Hypothalamus (tissue), 51 donors: ENCODE data around the gene NUP88.

Experiments used
- DNase-seq, 51 donors: peaks; one replicate each; lab custom pipeline; 2025; lab: John Stamatoyannopoulos, UW

Gene NUP88

DNA sequence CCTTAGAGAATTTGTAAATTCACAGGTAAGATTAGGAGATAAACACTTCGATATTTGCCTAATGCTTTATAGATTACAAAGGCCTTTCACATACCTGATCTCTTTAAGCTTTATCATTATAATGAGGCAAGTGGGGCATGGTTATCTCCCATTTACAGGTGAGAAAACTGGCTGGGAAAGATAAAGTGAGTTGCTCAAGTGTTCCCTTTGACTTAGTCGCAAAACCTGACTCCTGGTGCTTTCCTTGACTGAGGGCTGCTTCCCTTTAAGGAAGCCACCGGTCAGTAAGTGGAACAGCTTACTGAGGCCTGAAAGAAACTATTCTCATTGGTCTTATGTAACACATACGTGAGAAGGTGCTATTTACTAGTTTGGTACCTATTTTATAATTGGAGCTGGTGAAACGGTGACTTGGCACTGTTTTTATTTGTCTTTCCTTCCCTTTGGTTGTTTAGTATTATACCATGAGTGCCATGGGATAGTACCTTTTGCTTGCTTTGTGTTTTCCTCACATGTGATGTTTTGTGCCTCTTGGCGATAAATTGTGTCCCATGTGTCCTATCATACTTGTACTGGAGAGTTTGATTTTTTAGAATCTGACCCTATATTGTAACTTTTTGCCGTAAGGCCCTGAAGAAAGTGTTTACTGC lies 57.2 kb downstream of the NUP88 start:
- no peak for DNase-seq

DNA sequence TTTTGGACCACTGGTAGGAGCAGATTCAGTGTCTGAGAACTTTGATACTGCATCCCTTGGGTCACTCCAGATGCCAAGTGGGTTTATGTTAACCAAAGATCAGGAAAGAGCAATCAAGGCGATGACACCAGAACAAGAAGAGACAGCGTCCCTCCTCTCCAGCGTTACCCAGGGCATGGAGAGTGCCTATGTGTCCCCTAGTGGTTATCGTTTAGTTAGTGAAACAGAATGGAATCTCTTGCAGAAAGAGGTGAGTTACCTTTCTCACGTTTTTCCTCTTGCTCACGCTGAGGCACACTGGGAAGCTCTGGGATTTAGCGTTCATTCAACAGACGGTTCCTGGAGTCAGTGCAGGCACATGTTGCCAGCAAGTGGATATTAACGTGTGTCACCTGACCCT lies 58.0 kb downstream of the NUP88 start:
- DNase-seq: no peak

DNA sequence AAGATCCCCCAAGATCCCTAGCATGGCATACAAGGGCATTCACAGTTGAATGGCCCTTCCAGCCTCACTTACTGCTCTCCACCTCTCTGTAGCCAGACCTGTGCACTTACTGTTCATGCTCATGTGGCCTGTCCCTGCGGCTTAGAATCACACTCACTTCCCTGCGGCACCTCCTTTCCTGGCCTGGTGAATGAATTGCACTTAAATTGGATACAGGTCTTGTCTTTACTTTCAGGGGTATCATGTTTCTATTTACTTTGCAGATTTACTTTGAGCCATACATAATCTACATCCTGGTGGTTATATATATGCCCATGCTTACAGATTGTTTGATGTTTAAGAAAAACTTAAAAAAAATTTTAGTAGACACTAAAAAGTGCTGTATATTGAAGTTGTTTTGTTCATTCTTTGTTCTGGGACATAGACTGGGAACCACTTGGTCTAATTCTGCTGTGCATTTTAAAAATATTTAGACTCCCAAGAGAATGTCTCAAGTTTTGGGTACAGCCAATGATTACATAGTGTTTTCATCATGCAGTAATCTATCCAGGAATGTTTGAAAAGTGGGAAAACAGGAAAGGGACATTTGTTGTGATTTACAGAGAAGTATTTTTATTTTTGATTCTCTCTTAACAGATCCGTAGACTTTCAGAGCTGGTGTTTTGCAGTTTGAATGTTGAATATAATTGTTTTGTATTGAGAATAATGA lies 63.9 kb downstream of the NUP88 start:
- no peak for DNase-seq

DNA sequence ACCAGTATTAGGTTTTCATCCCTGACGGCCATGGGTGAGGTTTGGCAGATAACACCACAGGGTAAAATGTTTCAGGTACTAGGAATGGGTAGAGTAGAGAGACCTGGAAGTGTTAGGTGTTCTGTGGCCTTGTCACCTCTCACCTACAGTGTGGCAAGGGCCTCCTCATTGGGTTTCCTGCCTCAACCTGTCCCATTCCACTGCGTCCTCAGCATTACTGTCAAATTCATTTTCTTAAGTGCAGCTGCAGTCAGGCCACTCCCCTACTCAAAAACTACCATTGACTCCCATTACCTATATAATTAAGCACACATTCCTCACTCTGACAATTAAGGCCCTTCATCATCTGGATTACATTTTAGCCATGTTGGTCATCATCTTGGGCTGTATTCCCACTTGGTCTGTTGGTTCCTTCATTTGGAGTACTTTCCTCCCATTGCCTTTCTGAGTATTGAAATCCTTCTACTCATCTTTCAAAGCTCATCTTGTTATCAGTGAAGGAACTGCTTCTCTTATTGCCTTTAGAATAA lies 64.5 kb downstream of the NUP88 start:
- DNase-seq: no peak

DNA sequence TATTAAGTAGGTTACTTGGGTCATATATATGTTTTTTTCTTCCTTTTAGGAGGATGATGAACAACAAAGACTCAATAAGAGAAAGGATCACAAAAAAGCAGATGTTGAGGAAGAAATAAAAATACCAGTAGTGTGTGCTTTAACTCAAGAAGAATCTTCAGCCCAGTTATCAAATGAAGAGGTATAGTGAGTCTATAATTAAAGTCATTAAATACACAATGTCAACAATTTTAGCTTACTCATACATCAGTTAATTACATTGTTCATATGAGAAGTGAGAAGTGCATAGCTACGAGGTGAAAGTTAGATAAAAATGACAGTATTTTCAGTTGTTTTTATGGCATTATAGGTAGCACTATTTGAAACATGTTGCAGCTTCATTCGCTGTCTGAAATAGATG lies 65.2 kb downstream of the NUP88 start:
- no peak for DNase-seq

DNA sequence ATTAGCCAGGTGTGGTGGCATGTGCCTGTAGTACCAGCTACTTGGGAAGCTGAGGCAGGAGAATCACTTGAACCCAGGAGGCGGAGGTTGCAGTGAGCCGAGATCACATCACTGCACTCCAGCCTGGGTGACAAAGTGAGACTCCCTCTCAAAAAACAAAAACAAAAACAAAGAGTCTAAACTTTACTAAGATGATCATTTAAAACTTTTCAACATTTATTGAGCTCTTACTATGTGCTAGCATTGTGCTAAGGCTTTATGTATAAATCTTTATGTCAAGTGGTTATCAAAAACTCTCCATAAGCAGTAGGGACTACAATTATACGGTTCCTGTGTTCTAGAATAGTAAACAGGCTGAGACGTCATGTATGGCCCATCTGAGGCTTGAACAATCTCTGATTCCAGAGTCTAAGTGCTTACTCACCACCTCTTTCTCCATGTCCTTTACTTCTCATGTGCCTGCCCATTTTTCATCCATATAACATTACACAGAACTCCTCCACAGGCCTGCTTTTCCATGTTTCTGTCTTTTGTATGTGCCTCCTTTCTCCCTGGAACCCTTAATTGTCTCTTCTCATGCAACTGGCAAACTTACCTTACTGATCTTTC lies 66.7 kb downstream of the NUP88 start:
- no peak for DNase-seq

DNA sequence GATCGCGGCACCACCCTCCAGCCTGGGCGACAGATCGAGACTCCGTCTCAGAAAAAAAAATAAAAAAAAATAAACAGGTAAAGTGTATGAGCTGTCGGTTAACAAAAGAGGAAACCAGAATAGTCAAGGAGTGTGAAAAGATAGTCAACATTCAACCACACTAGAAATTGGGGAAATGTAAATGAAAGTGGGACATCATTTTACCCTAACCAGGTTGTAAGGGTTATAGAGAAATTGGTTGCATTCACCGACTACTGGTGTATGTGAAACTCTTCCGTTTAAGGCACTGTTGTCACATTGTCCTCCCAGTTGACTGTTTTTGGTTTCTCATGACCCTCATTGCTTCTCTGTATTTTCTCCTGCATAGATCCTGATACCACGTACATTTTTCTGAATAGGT lies 74.5 kb downstream of the NUP88 start:
- no peak for DNase-seq
